Muscle of arm (tissue), 12 donors: Measurements from ENCODE around the gene MPI. TPM values are rescaled to one million over a fixed set of nuclear protein-coding genes. Genes with fewer than 3 reads are reported as not detected.
"Not testable (repeated sequence)": the region's sequence is repeated elsewhere in the genome, so short reads cannot be mapped to it uniquely, and the experiment has no call there.

Source experiments
- DNase-seq: peaks from one replicate; pipeline ENCODE4 v3.0.0-alpha.2; 2013
- polyA plus RNA-seq, 12 donors: library from polyadenylated mRNA; unstranded; fragments of 120-200 nt; gene quantifications; one replicate each; pipeline ENCODE4 v1.2.1, GENCODE V29; 2013; ENCODE audit not compliant: insufficient read length in 12 of 12

MPI gene
- polyA plus RNA-seq, 12 donors, result 44.3 to 63.9 (median 55.2) TPM; not detected in 1

DNA sequence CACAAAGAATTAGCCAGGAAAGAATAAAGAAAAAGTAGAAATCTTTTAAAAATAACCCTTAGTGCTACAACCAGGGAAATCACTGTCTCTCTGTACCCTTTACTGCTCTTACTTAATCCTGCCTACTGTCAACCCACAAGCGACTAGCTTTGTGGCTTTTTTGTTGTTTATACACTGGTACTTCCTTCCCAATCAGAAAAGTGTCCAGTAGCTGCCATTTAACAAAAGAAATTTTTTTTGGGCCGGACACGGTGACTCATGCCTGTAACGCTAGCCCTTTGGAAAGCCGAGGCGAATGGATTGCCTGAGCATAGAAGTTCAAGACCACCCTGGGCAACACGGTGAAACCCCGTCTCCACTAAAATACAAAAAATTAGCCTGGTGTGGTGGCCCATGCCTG lies 30.6 kb downstream of the MPI start:
- DNase-seq, result no peak

DNA sequence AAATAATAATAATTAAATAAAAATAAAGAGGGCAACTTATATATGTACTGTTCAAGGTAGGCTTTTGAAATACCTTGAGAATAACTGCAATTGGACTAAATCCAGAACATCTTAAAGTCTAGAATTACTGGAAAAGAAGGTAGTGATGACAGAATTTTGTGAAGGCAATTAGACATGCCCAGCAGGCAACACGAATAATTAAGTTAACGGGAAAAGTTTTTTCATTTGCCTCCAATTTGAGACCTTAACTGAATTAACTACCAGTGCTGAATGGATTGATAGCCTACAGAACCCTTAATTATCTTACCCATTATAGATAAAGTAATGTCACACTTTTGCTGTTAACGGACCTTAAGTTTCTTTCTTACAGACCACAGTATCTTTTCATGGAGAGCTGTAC lies 34.7 kb downstream of the MPI start:
- DNase-seq, result no peak

- no peak for DNase-seq
Observed at GRCh38 chr15:74928771-74929198, 38.9 kb downstream of the MPI start.

GRCh38 chr15:74933573-74933972 lies 43.7 kb downstream of the MPI start:
- DNase-seq, result no peak

GRCh38 chr15:74935193-74935592 lies 45.4 kb downstream of the MPI start:
- not testable (repeated sequence) for DNase-seq

DNA sequence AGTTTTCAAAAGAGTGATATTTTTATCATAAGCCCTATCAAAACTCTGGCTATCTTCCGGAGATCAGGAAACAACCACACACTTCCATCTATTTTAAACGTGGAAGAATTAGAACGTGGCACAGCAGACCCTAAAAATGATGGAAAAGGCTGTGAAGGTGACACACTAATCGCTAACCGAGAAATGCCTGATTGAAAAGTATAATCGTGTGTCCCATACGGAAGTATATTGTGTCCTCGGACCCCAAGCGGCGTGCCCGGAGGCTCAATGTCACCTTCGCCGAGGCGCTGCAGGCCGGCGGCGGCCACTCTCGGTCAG lies 47.4 kb downstream of the MPI start:
- DNase-seq, result no peak

GRCh38 chr15:74937590-74938371 lies 47.9 kb downstream of the MPI start, which contains the start of gene COX5A:
Gene COX5A (minus strand): TSS chr15:74938073. CDS start chr15:74938014, 59 bp downstream.
- peak; percentile 93 for DNase-seq

- peak; percentile 84 for DNase-seq
Observed at GRCh38 chr15:74950078-74950908, 60.5 kb downstream of the MPI start.

- DNase-seq, result no peak
Observed at GRCh38 chr15:74951006-74951405, 61.2 kb downstream of the MPI start.

Other genes starting within 250 kb of the MPI start
- gene EDC3, start 194.0 kb upstream of the MPI start, polyA plus RNA-seq, result 10 to 100 TPM in 11 of 12 donors, not detected in 1; 22.2 to 53.6 (median 29.6) TPM
- gene CYP1A1, start 164.5 kb upstream of the MPI start, polyA plus RNA-seq, result 1 to 10 TPM in 1 of 12 donors, under 1 TPM in 3, not detected in 8; 0.12 to 2.0 (median 0.78) TPM
- under 1 TPM in 7 of 12 donors, not detected in 5; 0.07 to 0.28 (median 0.12) TPM for gene CYP1A2, start 141.2 kb upstream of the MPI start, polyA plus RNA-seq
- 10 to 100 TPM in 11 of 12 donors, not detected in 1; 21.4 to 51.9 (median 31.0) TPM for gene CSK, start 108.0 kb upstream of the MPI start, polyA plus RNA-seq
- gene LMAN1L, start 77.2 kb upstream of the MPI start, polyA plus RNA-seq, result under 1 TPM in 1 of 12 donors, not detected in 11; 0.19 TPM
- under 1 TPM in 1 of 12 donors, not detected in 11; 0.11 TPM for gene CPLX3, start 63.4 kb upstream of the MPI start, polyA plus RNA-seq
- gene ULK3, start 46.9 kb upstream of the MPI start, polyA plus RNA-seq, result 10 to 100 TPM in 11 of 12 donors, not detected in 1; 23.8 to 44.3 (median 31.4) TPM
- 10 to 100 TPM in 11 of 12 donors, not detected in 1; 50.4 to 76.1 (median 60.3) TPM for gene SCAMP2, start 16.7 kb upstream of the MPI start, polyA plus RNA-seq
- 10 to 100 TPM in 11 of 12 donors, not detected in 1; 40.4 to 60.0 (median 48.6) TPM for gene FAM219B, start 16.8 kb downstream of the MPI start, polyA plus RNA-seq
- 100 to 1,000 TPM in 11 of 12 donors, not detected in 1; 131 to 285 (median 234) TPM for gene COX5A, start 48.0 kb downstream of the MPI start, polyA plus RNA-seq
- 1 to 10 TPM in 5 of 12 donors, under 1 TPM in 6, not detected in 1; 0.85 to 4.5 (median 0.95) TPM for gene RPP25, start 66.7 kb downstream of the MPI start, polyA plus RNA-seq
- 10 to 100 TPM in 1 of 12 donors, 1 to 10 TPM in 10, not detected in 1; 2.9 to 17.2 (median 4.1) TPM for gene SCAMP5, start 105.5 kb downstream of the MPI start, polyA plus RNA-seq
- 1 to 10 TPM in 10 of 12 donors, not detected in 2; 4.5 to 9.7 (median 7.1) TPM for gene PPCDC, start 133.5 kb downstream of the MPI start, polyA plus RNA-seq